GM18508 (cell line): ENCODE results near the gene PLA2G4E.

Experiments
- ATAC-seq: cut with Tn5 transposase; IDR thresholded peaks from one replicate; pipeline ENCODE4 v1.9.1; 2021; ENCODE audit warnings: moderate number of reproducible peaks; ENCODE audit not compliant: insufficient read depth, unreplicated experiment

The PLA2G4E gene

GRCh38 chr15:41965441-41966413 is 55.1 kb downstream of the PLA2G4E start:
- ATAC-seq: no peak

- ATAC-seq: no peak
Measured at GRCh38 chr15:41961595-41962202, 59.1 kb downstream of the PLA2G4E start.

DNA sequence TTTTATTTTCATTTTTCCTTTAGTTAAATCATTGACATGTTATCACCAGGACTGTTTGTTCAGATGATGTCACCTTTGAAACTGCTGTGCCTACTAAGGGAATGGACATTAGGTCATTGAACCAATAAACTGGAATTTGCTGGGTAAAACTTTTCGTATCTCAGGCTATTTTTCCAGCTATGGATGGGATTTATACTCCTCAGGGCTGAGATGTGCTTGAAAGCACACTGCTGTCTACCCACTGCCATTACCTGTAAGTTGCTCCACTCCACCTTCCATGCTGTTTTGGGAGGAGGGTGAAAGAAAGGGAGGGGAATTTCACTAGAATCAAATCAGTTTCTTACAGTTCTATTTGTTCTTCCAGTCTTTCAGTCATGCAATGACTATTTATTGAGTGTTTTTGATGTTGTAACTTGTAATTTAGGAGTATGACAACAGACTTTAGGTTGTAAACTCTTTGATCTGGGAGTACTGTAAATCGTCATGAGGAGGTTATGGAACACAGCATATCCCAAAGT is 59.8 kb downstream of the PLA2G4E start:
- no peak for ATAC-seq

- no peak for ATAC-seq
Measured at GRCh38 chr15:41958002-41958420, 62.8 kb downstream of the PLA2G4E start.

- no peak for ATAC-seq
Measured at GRCh38 chr15:41957021-41957897, 63.6 kb downstream of the PLA2G4E start.

- ATAC-seq: no peak
Measured at GRCh38 chr15:41955807-41956525, 64.9 kb downstream of the PLA2G4E start.

GRCh38 chr15:41955100-41955499 is 65.7 kb downstream of the PLA2G4E start:
- ATAC-seq: no peak

DNA sequence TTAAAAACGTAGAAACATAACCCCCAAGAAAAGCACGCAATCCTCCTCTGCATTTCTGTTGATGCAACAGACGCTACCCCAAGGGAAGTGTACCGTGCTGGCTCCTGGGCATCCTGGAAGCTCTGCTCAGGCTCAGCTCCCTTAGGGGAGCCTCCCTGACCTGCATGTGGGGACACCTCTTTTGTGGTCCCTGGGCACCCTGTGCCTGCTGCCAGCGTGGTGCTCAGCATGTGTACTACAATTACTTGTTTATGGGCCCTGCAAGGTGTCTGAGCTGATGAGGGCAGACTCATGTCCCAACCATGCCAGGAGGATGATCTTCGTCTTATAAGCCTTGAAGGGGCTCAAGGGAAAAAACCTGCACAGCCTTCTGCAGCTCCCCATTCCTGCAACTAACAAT is 66.8 kb downstream of the PLA2G4E start:
- no peak for ATAC-seq

GRCh38 chr15:41952013-41952563 is 68.8 kb downstream of the PLA2G4E start:
- no peak for ATAC-seq

DNA sequence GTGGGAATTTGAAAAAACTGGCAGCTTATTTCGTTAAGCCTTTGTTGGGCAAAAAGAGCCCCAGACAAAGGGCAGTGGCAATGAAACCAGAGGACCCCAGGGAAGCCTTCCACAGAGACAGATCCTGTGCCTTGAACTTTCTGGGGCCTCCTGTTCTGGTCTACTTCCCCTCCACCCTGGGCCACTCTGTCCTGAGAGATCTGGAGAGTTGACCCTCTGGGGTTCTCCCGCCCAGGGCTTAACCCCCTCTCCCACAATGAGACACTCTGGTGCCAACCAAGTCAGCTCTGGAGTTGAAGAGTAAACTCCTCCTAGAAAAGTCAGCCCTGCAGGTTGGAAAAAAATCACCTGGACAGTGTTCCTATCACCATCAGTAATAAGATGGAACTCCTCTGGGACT is 69.3 kb downstream of the PLA2G4E start:
- no peak for ATAC-seq

- ATAC-seq: no peak
Measured at GRCh38 chr15:41950489-41950888, 70.4 kb downstream of the PLA2G4E start.

- ATAC-seq: no peak
Measured at GRCh38 chr15:41950127-41950483, 70.7 kb downstream of the PLA2G4E start.

- ATAC-seq: no peak
Measured at GRCh38 chr15:41949401-41950126, 71.3 kb downstream of the PLA2G4E start.

GRCh38 chr15:41948490-41948889 is 72.4 kb downstream of the PLA2G4E start:
- ATAC-seq: no peak

GRCh38 chr15:41946970-41947369 is 73.9 kb downstream of the PLA2G4E start:
- ATAC-seq: no peak

GRCh38 chr15:41945731-41946130 is 75.1 kb downstream of the PLA2G4E start:
- ATAC-seq: no peak

GRCh38 chr15:41945221-41945620 is 75.6 kb downstream of the PLA2G4E start:
- ATAC-seq: no peak

- ATAC-seq: no peak
Measured at GRCh38 chr15:41944313-41944940, 76.4 kb downstream of the PLA2G4E start.
